Bronchial epithelial cell (primary cell): ENCODE data around the gene ADAMTS2. TPM values are rescaled to one million over a fixed set of nuclear protein-coding genes. Genes with fewer than 3 reads are reported as not detected.

Experiments
- DNase-seq: peaks from one replicate; pipeline ENCODE4 v3.0.0-alpha.2; 2010; ENCODE audit warnings: low read depth
- FAIRE-seq: peaks from 2 replicates; lab custom pipeline; 2011; peaks lifted over from hg19 to GRCh38; lab: Jason Lieb, UNC
- H3K27me3 ChIP-seq: 2 replicates; pipeline ENCODE4 v1.5.1; 2011; ENCODE audit warnings: low read length; ENCODE audit not compliant: control insufficient read depth, insufficient read depth
- H3K36me3 ChIP-seq: 2 replicates; pipeline ENCODE4 v1.5.1; 2011; ENCODE audit warnings: low read length; ENCODE audit not compliant: control insufficient read depth, insufficient read depth
- H3K4me3 ChIP-seq: 2 replicates; pipeline ENCODE4 v1.5.1; 2011; ENCODE audit warnings: mild to moderate bottlenecking, low read depth, low read length, control low read depth
- CTCF ChIP-seq: IDR thresholded peaks from 2 replicates; pipeline ENCODE4 v1.5.1; 2011; ENCODE audit warnings: mild to moderate bottlenecking, moderate library complexity, low read length, control low read depth, inconsistent platforms; ENCODE audit not compliant: insufficient read depth, severe bottlenecking
- total RNA-seq: library from RNA; depleted of rRNA; stranded (reverse); fragments of >200 nt; gene quantifications from 2 replicates; pipeline ENCODE4 v1.2.1, GENCODE V29; 2014

ADAMTS2 gene
- total RNA-seq, 1 donor from 2014 or later, result 0.26 TPM

- DNase-seq (no peak), FAIRE-seq (no peak)
- no peak for TF ChIP-seq CTCF
- Histone ChIP-seq H3K4me3 (no peak overlapping the region), H3K27me3 (no peaks in the 10 kb centered on the region), H3K36me3 (no peaks in the 10 kb centered on the region)
Observed at GRCh38 chr5:179161901-179162300, 183.4 kb downstream of the ADAMTS2 start.

GRCh38 chr5:179160584-179160983 lies 184.7 kb downstream of the ADAMTS2 start:
- no peaks in the 10 kb centered on the region for H3K27me3 ChIP-seq
- FAIRE-seq (no peak), DNase-seq (no peak)
- H3K4me3 ChIP-seq, result no peak overlapping the region
- no peaks in the 10 kb centered on the region for H3K36me3 ChIP-seq
- TF ChIP-seq CTCF, result no peak

- FAIRE-seq, result no peak
- TF ChIP-seq CTCF, result no peak
- H3K27me3 ChIP-seq, result no peaks in the 10 kb centered on the region
- DNase-seq, result no peak
- no peaks in the 10 kb centered on the region for H3K36me3 ChIP-seq
- H3K4me3 ChIP-seq, result no peak overlapping the region
Observed at GRCh38 chr5:179158556-179158955, 186.7 kb downstream of the ADAMTS2 start.

- no peak for FAIRE-seq
- no peak for DNase-seq
- H3K27me3 ChIP-seq, result no peaks in the 10 kb centered on the region
- no peak for TF ChIP-seq CTCF
- no peaks in the 10 kb centered on the region for H3K36me3 ChIP-seq
- H3K4me3 ChIP-seq, result no peak overlapping the region
Observed at GRCh38 chr5:179154991-179155955, 190.0 kb downstream of the ADAMTS2 start.

- H3K4me3 ChIP-seq, result no peak overlapping the region
- TF ChIP-seq CTCF, result no peak
- no peaks in the 10 kb centered on the region for H3K27me3 ChIP-seq
- H3K36me3 ChIP-seq, result no peaks in the 10 kb centered on the region
- DNase-seq (no peak), FAIRE-seq (no peak)
Observed at GRCh38 chr5:179154346-179154990, 190.8 kb downstream of the ADAMTS2 start.
